Measurements from ENCODE around the gene INTS11. TPM values are rescaled to one million over a fixed set of nuclear protein-coding genes. Genes with fewer than 3 reads are reported as not detected.

INTS11 gene
- polyA plus RNA-seq, 1 experiment: 95.8 TPM

GRCh38 chr1:1284221-1285101, 40.0 kb downstream of the INTS11 start:
- CTCF ChIA-PET: interaction anchor here (0.7 to 1.2 kb wide), 2 partner anchors 20 to 162 kb away, joined by 3 to 4 read pairs; no protein-coding TSS in a partner anchor
- no peak for DNase-seq (ENCODE audit: low read depth)
- H3K36me3 ChIP-seq (ENCODE audit: control insufficient read depth, insufficient read depth, low read length): no peaks in the 10 kb centered on the region
- H3K27me3 ChIP-seq (ENCODE audit: control insufficient read depth, insufficient read depth, low read length): no peaks in the 10 kb centered on the region
- TF ChIP-seq CTCF (IDR thresholded peaks at IDR 0.05; ENCODE audit: insufficient read depth, low read depth, low read length): no peak
- POLR2A ChIA-PET: no interaction called here
- no peak overlapping the region for H3K4me3 ChIP-seq (ENCODE audit: low read depth, low read length)

- H3K4me3 ChIP-seq (ENCODE audit: low read depth, low read length): no peak overlapping the region
- POLR2A ChIA-PET: no interaction called here
- TF ChIP-seq CTCF (IDR thresholded peaks at IDR 0.05; ENCODE audit: insufficient read depth, low read depth, low read length): no peak
- H3K27me3 ChIP-seq (ENCODE audit: control insufficient read depth, insufficient read depth, low read length): no peaks in the 10 kb centered on the region
- no peaks in the 10 kb centered on the region for H3K36me3 ChIP-seq (ENCODE audit: control insufficient read depth, insufficient read depth, low read length)
- CTCF ChIA-PET: interaction anchor here (0.7 to 1.2 kb wide), 2 partner anchors 12 to 162 kb away, joined by 3 read pairs; no protein-coding TSS in a partner anchor
- no peak for DNase-seq (ENCODE audit: low read depth)
Observed at GRCh38 chr1:1283821-1284220, 40.6 kb downstream of the INTS11 start.

GRCh38 chr1:1282998-1283397, 41.5 kb downstream of the INTS11 start:
- CTCF ChIA-PET: interaction anchor here (0.7 to 1.2 kb wide), 2 partner anchors 13 to 161 kb away, joined by 3 read pairs; no protein-coding TSS in a partner anchor
- DNase-seq (ENCODE audit: low read depth): no peak

GRCh38 chr1:1281533-1282321, 42.7 kb downstream of the INTS11 start:
- ChIA-PET CTCF (interaction anchor here (0.8 to 1.0 kb wide), 2 partner anchors 8 to 159 kb away, joined by 3 to 5 read pairs; no protein-coding TSS in a partner anchor), POLR2A (no interaction called here)
- no peak for TF ChIP-seq CTCF (IDR thresholded peaks at IDR 0.05; ENCODE audit: insufficient read depth, low read depth, low read length)
- Histone ChIP-seq H3K36me3 (ENCODE audit: control insufficient read depth, insufficient read depth, low read length) (no peaks in the 10 kb centered on the region), H3K27me3 (ENCODE audit: control insufficient read depth, insufficient read depth, low read length) (no peaks in the 10 kb centered on the region), H3K4me3 (ENCODE audit: low read depth, low read length) (no peak overlapping the region)
- DNase-seq (ENCODE audit: low read depth): no peak

More at GRCh38 chr1:1282998-1283397, 41.5 kb downstream of the INTS11 start:
- Histone ChIP-seq H3K4me3 (ENCODE audit: low read depth, low read length) (no peak overlapping the region), H3K36me3 (ENCODE audit: control insufficient read depth, insufficient read depth, low read length) (no peaks in the 10 kb centered on the region), H3K27me3 (ENCODE audit: control insufficient read depth, insufficient read depth, low read length) (no peaks in the 10 kb centered on the region)
- POLR2A ChIA-PET: no interaction called here
- no peak for TF ChIP-seq CTCF (IDR thresholded peaks at IDR 0.05; ENCODE audit: insufficient read depth, low read depth, low read length)
